Mesenchymal stem cell (in vitro differentiated cells and primary cell): Measurements from ENCODE around the gene RTL10.
A peak's percentile ranks its signal among the peaks of the same experiment; 100 is the strongest.

Experiments
- DNase-seq: peaks from one replicate; pipeline ENCODE4 v3.0.0-alpha.2; 2013
- H2AFZ ChIP-seq: one replicate; pipeline ENCODE4 v1.6.1; 2013; ENCODE audit warnings: low read depth, mild to moderate bottlenecking, control low read depth, inconsistent platforms, low read length, moderate library complexity
- H2AK5ac ChIP-seq: 2 replicates; pipeline ENCODE4 v1.6.1; 2013; ENCODE audit warnings: low read length, moderate library complexity, mild to moderate bottlenecking, inconsistent platforms; ENCODE audit not compliant: severe bottlenecking
- H2BK120ac ChIP-seq: one replicate; pipeline ENCODE4 v1.6.1; 2013; ENCODE audit warnings: low read depth, mild to moderate bottlenecking, inconsistent platforms, low read length, moderate library complexity
- H2BK12ac ChIP-seq, 2 experiments: one replicate each; pipeline ENCODE4 v1.6.1; 2013; ENCODE audit warnings: inconsistent platforms in 2 of 2, low read length in 2 of 2, mild to moderate bottlenecking in 2 of 2, moderate library complexity in 2 of 2, control low read depth in 1 of 2
- H2BK15ac ChIP-seq: one replicate; pipeline ENCODE4 v1.6.1; 2013; ENCODE audit warnings: mild to moderate bottlenecking, low read depth, inconsistent platforms; ENCODE audit not compliant: poor library complexity, severe bottlenecking
- H2BK5ac ChIP-seq: 2 replicates; pipeline ENCODE4 v1.6.1; 2013; ENCODE audit warnings: low read depth, mild to moderate bottlenecking, low read length, control low read depth, inconsistent platforms; ENCODE audit not compliant: poor library complexity, severe bottlenecking
- H3K14ac ChIP-seq, 2 experiments: one replicate each; pipeline ENCODE4 v1.6.1; 2013; ENCODE audit warnings: inconsistent platforms in 2 of 2, low read length in 2 of 2, control low read depth in 1 of 2, mild to moderate bottlenecking in 1 of 2, moderate library complexity in 1 of 2
- H3K18ac ChIP-seq, 2 experiments: one replicate each; pipeline ENCODE4 v1.6.1; 2013; ENCODE audit warnings: inconsistent platforms in 2 of 2, low read length in 2 of 2, control low read depth in 1 of 2, low read depth in 1 of 2, mild to moderate bottlenecking in 1 of 2
- H3K23ac ChIP-seq, 2 experiments: one replicate each; pipeline ENCODE4 v1.6.1; 2013; ENCODE audit warnings: inconsistent platforms in 2 of 2, low read length in 2 of 2, mild to moderate bottlenecking in 2 of 2, moderate library complexity in 2 of 2, control low read depth in 1 of 2
- H3K27ac ChIP-seq: 2 replicates; pipeline ENCODE4 v1.5.1; 2013; ENCODE audit warnings: mild to moderate bottlenecking, moderate library complexity, low read length, control low read depth, inconsistent platforms; ENCODE audit not compliant: poor library complexity, severe bottlenecking
- H3K27me3 ChIP-seq, 2 experiments: 2 replicates each; pipeline versions ENCODE4 v1.6.1 to v1.7.0; 2013; ENCODE audit warnings: low read length in 2 of 2, mild to moderate bottlenecking in 2 of 2, moderate library complexity in 2 of 2, control low read depth in 1 of 2, inconsistent platforms in 1 of 2; ENCODE audit not compliant: control insufficient read depth in 1 of 2, insufficient read depth in 1 of 2
- H3K36me3 ChIP-seq, 2 experiments: 2 replicates each; pipeline versions ENCODE4 v1.6.1 to v1.7.0; 2013; ENCODE audit warnings: low read length in 2 of 2, control low read depth in 1 of 2, inconsistent platforms in 1 of 2, low read depth in 1 of 2, mild to moderate bottlenecking in 1 of 2; ENCODE audit not compliant: insufficient read depth in 2 of 2, control insufficient read depth in 1 of 2
- H3K4ac ChIP-seq, 2 experiments: one replicate each; pipeline ENCODE4 v1.6.1; 2013; ENCODE audit warnings: inconsistent platforms in 2 of 2, low read length in 2 of 2, mild to moderate bottlenecking in 2 of 2, moderate library complexity in 2 of 2, control low read depth in 1 of 2, low read depth in 1 of 2
- H3K4me1 ChIP-seq: 2 replicates; pipeline ENCODE4 v1.6.1; 2013; ENCODE audit warnings: low read depth, low read length, control low read depth; ENCODE audit not compliant: control insufficient read depth, insufficient read depth
- H3K4me2 ChIP-seq: 2 replicates; pipeline ENCODE4 v1.6.1; 2013; ENCODE audit warnings: low read length, mild to moderate bottlenecking, inconsistent platforms; ENCODE audit not compliant: poor library complexity, severe bottlenecking
- H3K4me3 ChIP-seq, 2 experiments: 2 replicates each; pipeline versions ENCODE4 v1.5.1 to v1.7.0; 2013; ENCODE audit warnings: low read length in 2 of 2, mild to moderate bottlenecking in 2 of 2, control low read depth in 1 of 2, low read depth in 1 of 2; ENCODE audit not compliant: insufficient read depth in 1 of 2
- H3K79me1 ChIP-seq: replicated peaks from 2 replicates; pipeline ENCODE4 v1.6.1; 2013; ENCODE audit warnings: mild to moderate bottlenecking, control low read depth, low read length, inconsistent platforms; ENCODE audit not compliant: poor library complexity, severe bottlenecking
- H3K9ac ChIP-seq: 2 replicates; pipeline ENCODE4 v1.7.0; 2013; ENCODE audit warnings: mild to moderate bottlenecking, low read length, moderate library complexity
- H3K9me3 ChIP-seq: 2 replicates; pipeline ENCODE4 v1.7.0; 2013; ENCODE audit warnings: mild to moderate bottlenecking, low read length; ENCODE audit not compliant: control insufficient read depth
- H4K8ac ChIP-seq: one replicate; pipeline ENCODE4 v1.6.1; 2013; ENCODE audit warnings: inconsistent platforms, mild to moderate bottlenecking, low read length, moderate library complexity
- H4K91ac ChIP-seq: one replicate; pipeline ENCODE4 v1.6.1; 2013; ENCODE audit warnings: mild to moderate bottlenecking, low read length, inconsistent platforms
- WGBS: methylation state at CpG from one replicate; pipeline ENCODE4 v1.1.7; 2013; ENCODE audit warnings: mixed read lengths; 5-methylcytosine and 5-hydroxymethylcytosine counted together

RTL10 gene

DNA sequence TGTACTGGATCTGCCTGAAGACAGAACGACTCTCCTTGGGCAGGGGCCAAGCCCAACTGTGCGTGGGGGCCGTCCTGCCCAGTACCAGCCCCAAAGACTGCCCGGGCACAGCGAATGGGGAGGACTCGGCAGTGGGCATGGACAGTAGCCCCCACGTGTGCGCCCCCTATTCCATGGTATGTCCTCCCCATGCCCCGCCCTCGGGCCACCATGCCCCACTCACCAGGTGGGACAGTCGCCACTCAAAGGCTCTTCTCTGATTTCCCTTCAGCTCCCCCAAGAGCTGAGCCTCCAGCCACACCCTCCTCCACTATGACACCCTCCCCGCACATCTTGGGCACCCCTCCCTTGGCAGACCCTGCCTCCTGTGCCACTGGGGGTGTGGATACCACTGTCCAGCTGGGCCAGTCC lies 43.5 kb downstream of the RTL10 start:
- no peak overlapping the region for H2BK15ac ChIP-seq
- H3K4me3 ChIP-seq: no peak overlapping the region
- H3K4ac ChIP-seq: no peak overlapping the region
- no peak overlapping the region for H3K4me2 ChIP-seq
- H3K36me3 ChIP-seq: peaks cover 0 to 37% of the 10 kb centered on the region in 2 experiments
- no peak overlapping the region for H4K91ac ChIP-seq
- no peak for DNase-seq
- no peak overlapping the region for H3K18ac ChIP-seq
- no peaks in the 10 kb centered on the region for H3K9me3 ChIP-seq
- H3K9ac ChIP-seq: no peak overlapping the region
- H2AK5ac ChIP-seq: no peak overlapping the region
- no peaks in the 10 kb centered on the region for H3K27me3 ChIP-seq
- no peaks in the 10 kb centered on the region for H3K79me1 ChIP-seq
- no peak overlapping the region for H2BK12ac ChIP-seq
- no peak overlapping the region for H3K23ac ChIP-seq
- H4K8ac ChIP-seq: no peak overlapping the region
- H2BK120ac ChIP-seq: no peak overlapping the region
- no peak overlapping the region for H2BK5ac ChIP-seq
- H2AFZ ChIP-seq: no peak overlapping the region
- no peak overlapping the region for H3K14ac ChIP-seq
- no peak overlapping the region for H3K27ac ChIP-seq
- 98% methylated on average over 12 of the region's 12 CpGs for WGBS
- H3K4me1 ChIP-seq: peaks cover 17% of the 10 kb centered on the region

GRCh38 chr22:19810381-19811201 lies 44.1 kb downstream of the RTL10 start:
- Histone ChIP-seq H2AK5ac (no peak overlapping the region), H2BK12ac (no peak overlapping the region), H2BK120ac (no peak overlapping the region), H3K4ac (no peak overlapping the region), H4K91ac (no peak overlapping the region), H3K4me3 (no peak overlapping the region), H2AFZ (no peak overlapping the region), H3K14ac (peak overlapping the region in 1 of 2 experiments; percentile 91), H3K4me1 (peaks cover 21% of the 10 kb centered on the region), H3K27ac (no peak overlapping the region), H3K9me3 (no peaks in the 10 kb centered on the region), H3K36me3 (peaks cover 0 to 42% of the 10 kb centered on the region in 2 experiments), H3K4me2 (no peak overlapping the region), H3K79me1 (no peaks in the 10 kb centered on the region), H2BK15ac (no peak overlapping the region), H4K8ac (no peak overlapping the region), H3K9ac (no peak overlapping the region), H2BK5ac (no peak overlapping the region), H3K18ac (no peak overlapping the region), H3K23ac (no peak overlapping the region), H3K27me3 (no peaks in the 10 kb centered on the region)
- peak; percentile 40 for DNase-seq
- 86% methylated on average over 20 of the region's 23 CpGs for WGBS

DNA sequence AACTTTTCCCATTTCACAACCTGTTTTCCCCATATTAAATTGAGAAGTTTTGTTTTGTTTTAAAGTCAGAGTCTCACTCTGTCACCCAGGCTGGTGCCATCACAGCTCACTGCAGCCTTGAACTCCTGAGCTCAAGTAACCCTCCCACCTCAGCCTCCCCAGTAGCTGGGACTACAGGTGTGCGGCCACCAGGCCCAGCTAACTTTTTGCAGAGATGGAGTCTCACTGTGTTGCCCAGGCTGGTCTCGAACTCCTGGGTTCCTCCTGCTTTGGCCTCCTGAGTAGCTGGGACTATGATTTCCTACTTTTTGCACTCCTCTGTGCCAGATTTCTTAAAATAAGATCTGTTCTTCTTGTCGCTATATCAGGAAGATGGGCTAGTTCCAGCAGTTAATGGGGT lies 44.9 kb downstream of the RTL10 start:
- no peak overlapping the region for H2AFZ ChIP-seq
- no peak overlapping the region for H2BK5ac ChIP-seq
- no peak overlapping the region for H3K23ac ChIP-seq
- H2AK5ac ChIP-seq: no peak overlapping the region
- H2BK15ac ChIP-seq: no peak overlapping the region
- H4K8ac ChIP-seq: no peak overlapping the region
- H3K9ac ChIP-seq: no peak overlapping the region
- H3K14ac ChIP-seq: no peak overlapping the region
- H3K18ac ChIP-seq: no peak overlapping the region
- H3K79me1 ChIP-seq: no peaks in the 10 kb centered on the region
- WGBS: 100% methylated on average over 3 of the region's 3 CpGs
- H3K4me3 ChIP-seq: no peak overlapping the region
- no peak overlapping the region for H2BK12ac ChIP-seq
- H2BK120ac ChIP-seq: no peak overlapping the region
- peaks cover 0 to 48% of the 10 kb centered on the region in 2 experiments for H3K36me3 ChIP-seq
- no peaks in the 10 kb centered on the region for H3K9me3 ChIP-seq
- peaks cover 20% of the 10 kb centered on the region for H3K4me1 ChIP-seq
- no peak overlapping the region for H3K4ac ChIP-seq
- DNase-seq: no peak
- no peak overlapping the region for H3K4me2 ChIP-seq
- no peak overlapping the region for H3K27ac ChIP-seq
- H4K91ac ChIP-seq: no peak overlapping the region
- no peaks in the 10 kb centered on the region for H3K27me3 ChIP-seq

- no peak overlapping the region for H3K4ac ChIP-seq
Measured at GRCh38 chr22:19808873-19809478, 45.7 kb downstream of the RTL10 start.

More at GRCh38 chr22:19808873-19809478, 45.7 kb downstream of the RTL10 start:
- no peaks in the 10 kb centered on the region for H3K9me3 ChIP-seq
- 98% methylated on average over 10 of the region's 11 CpGs for WGBS
- no peak overlapping the region for H4K8ac ChIP-seq
- H3K14ac ChIP-seq: no peak overlapping the region
- no peak overlapping the region for H2AK5ac ChIP-seq
- H3K4me3 ChIP-seq: no peak overlapping the region
- H3K27ac ChIP-seq: no peak overlapping the region
- peaks cover 20% of the 10 kb centered on the region for H3K4me1 ChIP-seq
- H2BK120ac ChIP-seq: no peak overlapping the region
- H2BK12ac ChIP-seq: no peak overlapping the region
- no peaks in the 10 kb centered on the region for H3K27me3 ChIP-seq
- no peak overlapping the region for H2BK15ac ChIP-seq
- H3K79me1 ChIP-seq: no peaks in the 10 kb centered on the region
- DNase-seq: no peak
- H2AFZ ChIP-seq: no peak overlapping the region
- H3K4me2 ChIP-seq: no peak overlapping the region
- H3K9ac ChIP-seq: no peak overlapping the region
- H4K91ac ChIP-seq: no peak overlapping the region
- no peak overlapping the region for H3K18ac ChIP-seq
- peaks cover 0 to 49% of the 10 kb centered on the region in 2 experiments for H3K36me3 ChIP-seq
- no peak overlapping the region for H2BK5ac ChIP-seq
- no peak overlapping the region for H3K23ac ChIP-seq
